ENCODE results near the gene ORMDL2. TPM values are rescaled to one million over a fixed set of nuclear protein-coding genes. Genes with fewer than 3 reads are reported as not detected.
"Not testable (repeated sequence)": the region's sequence is repeated elsewhere in the genome, so short reads cannot be mapped to it uniquely, and the experiment has no call there.

Gene ORMDL2
- total and polyA plus RNA-seq, 4 donors: 23.6 to 37.4 (median 33.6) TPM

GRCh38 chr12:55830601-55831446, 13.0 kb downstream of the ORMDL2 start:
- H3K4me1 ChIP-seq (ENCODE audit: control insufficient read depth in 1 of 2, insufficient read depth in 2 of 2, low read length in 2 of 2): peaks cover 0 to 3% of the 10 kb centered on the region in 2 donors
- no peaks in the 10 kb centered on the region for H3K36me3 ChIP-seq (ENCODE audit: control insufficient read depth in 1 of 2, insufficient read depth in 2 of 2, low read length in 1 of 2)
- DNase-seq (peak; percentile 86 to 90), ATAC-seq (ENCODE audit: low FRiP score) (peak; percentile 81)
- intact Hi-C loops (cut with DNase I): loop anchor here in 1 of 2 donors (2.0 kb wide), 2 partner anchors 14 to 96 kb away; partner anchors contain the start of gene PYM1
- H3K27me3 ChIP-seq (ENCODE audit: control insufficient read depth in 1 of 2, insufficient read depth in 2 of 2, low read length in 1 of 2): no peaks in the 10 kb centered on the region
- peak overlapping the region; percentile 77 to 79 for H3K4me3 ChIP-seq (ENCODE audit: low read length in 2 of 2)
- WGBS, 2 donors: 1% methylated on average over 23 of the region's 23 CpGs
- H3K9me3 ChIP-seq (ENCODE audit: control insufficient read depth, low read length): no peaks in the 10 kb centered on the region
- peak overlapping the region in 1 of 2 donors; percentile 91 for H3K27ac ChIP-seq (ENCODE audit: low read depth in 1 of 2, low read length in 2 of 2)

- Histone ChIP-seq H3K9me3 (ENCODE audit: control insufficient read depth, low read length) (no peaks in the 10 kb centered on the region), H3K4me3 (ENCODE audit: low read length in 2 of 2) (peak overlapping the region in 1 of 2 donors; percentile 77), H3K36me3 (ENCODE audit: control insufficient read depth in 1 of 2, insufficient read depth in 2 of 2, low read length in 1 of 2) (no peaks in the 10 kb centered on the region), H3K4me1 (ENCODE audit: control insufficient read depth in 1 of 2, insufficient read depth in 2 of 2, low read length in 2 of 2) (peaks cover 0 to 3% of the 10 kb centered on the region in 2 donors), H3K27ac (ENCODE audit: low read depth in 1 of 2, low read length in 2 of 2) (peak overlapping the region in 1 of 2 donors; percentile 91), H3K27me3 (ENCODE audit: control insufficient read depth in 1 of 2, insufficient read depth in 2 of 2, low read length in 1 of 2) (no peaks in the 10 kb centered on the region)
- ATAC-seq (ENCODE audit: low FRiP score) (no peak), DNase-seq (no peak)
- intact Hi-C loops (cut with DNase I): loop anchor here in 1 of 2 donors (2.0 kb wide), 2 partner anchors 13 to 95 kb away; partner anchors contain the start of gene PYM1
- 7 to 16% methylated on average over 1 of the region's 1 CpG for WGBS, 2 donors
These were observed 13.6 kb downstream of the ORMDL2 start for GRCh38 chr12:55831447-55831815.

GRCh38 chr12:55833056-55833455, 15.2 kb downstream of the ORMDL2 start:
- ATAC-seq (ENCODE audit: low FRiP score): no peak
- Histone ChIP-seq H3K4me1 (ENCODE audit: control insufficient read depth in 1 of 2, insufficient read depth in 2 of 2, low read length in 2 of 2) (no peaks in the 10 kb centered on the region), H3K27ac (ENCODE audit: low read depth in 1 of 2, low read length in 2 of 2) (no peak overlapping the region), H3K27me3 (ENCODE audit: control insufficient read depth in 1 of 2, insufficient read depth in 2 of 2, low read length in 1 of 2) (no peaks in the 10 kb centered on the region), H3K9me3 (ENCODE audit: control insufficient read depth, low read length) (no peaks in the 10 kb centered on the region), H3K36me3 (ENCODE audit: control insufficient read depth in 1 of 2, insufficient read depth in 2 of 2, low read length in 1 of 2) (no peaks in the 10 kb centered on the region), H3K4me3 (ENCODE audit: low read length in 2 of 2) (no peak overlapping the region)
- intact Hi-C loops (cut with DNase I): no loop called here
- WGBS, 2 donors: 92 to 97% methylated on average over 10 of the region's 10 CpGs
- DNase-seq: peak in 1 of 2 donors; percentile 75

DNA sequence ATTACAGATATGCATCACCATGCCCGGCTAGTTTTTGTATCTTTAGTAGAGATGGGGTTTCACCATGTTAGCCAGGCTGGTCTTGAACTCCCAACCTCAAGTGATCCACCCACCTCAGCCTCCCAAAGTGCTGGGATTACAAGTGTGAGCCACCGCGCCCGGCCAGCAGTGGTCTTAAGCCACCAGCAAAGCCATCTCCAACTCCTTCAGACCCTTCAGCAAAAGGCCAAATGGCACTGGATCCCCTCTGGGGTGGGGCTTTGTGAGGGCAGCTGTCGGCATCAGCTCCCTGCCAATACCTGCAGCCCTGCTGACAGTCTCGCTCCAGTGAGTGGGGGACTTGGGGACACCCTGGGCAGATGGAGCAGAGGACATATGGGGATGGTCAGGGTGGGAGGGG, 16.6 kb downstream of the ORMDL2 start:
- intact Hi-C loops (cut with DNase I); H3K27me3 ChIP-seq (ENCODE audit: control insufficient read depth in 1 of 2, insufficient read depth in 2 of 2, low read length in 1 of 2); ATAC-seq (ENCODE audit: low FRiP score); H3K4me3 ChIP-seq (ENCODE audit: low read length in 2 of 2); H3K4me1 ChIP-seq (ENCODE audit: control insufficient read depth in 1 of 2, insufficient read depth in 2 of 2, low read length in 2 of 2); H3K9me3 ChIP-seq (ENCODE audit: control insufficient read depth, low read length); H3K27ac ChIP-seq (ENCODE audit: low read depth in 1 of 2, low read length in 2 of 2); H3K36me3 ChIP-seq (ENCODE audit: control insufficient read depth in 1 of 2, insufficient read depth in 2 of 2, low read length in 1 of 2): not testable (repeated sequence)
- WGBS, 2 donors: 78 to 82% methylated on average over 6 of the region's 6 CpGs
- peak in 1 of 2 donors; percentile 22 for DNase-seq

DNA sequence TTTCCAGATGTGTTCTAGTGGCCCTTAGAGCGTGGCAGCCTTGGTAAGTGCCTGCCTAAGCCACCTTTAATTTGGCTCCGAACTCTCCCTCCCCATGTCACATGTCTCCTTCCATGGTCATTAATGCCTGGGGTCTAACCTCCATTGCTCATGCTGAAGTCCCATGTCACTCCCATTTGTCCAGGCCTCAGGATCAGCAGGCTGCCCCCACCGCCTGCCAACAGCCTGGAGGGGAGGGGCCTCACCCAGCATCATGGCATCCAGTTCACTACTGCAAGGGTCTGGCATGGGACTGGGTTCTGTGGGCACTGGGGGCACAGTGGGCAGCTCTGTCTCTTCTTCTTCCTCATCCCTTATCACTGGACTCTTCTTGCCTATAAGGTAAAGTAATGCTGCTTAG, 20.5 kb downstream of the ORMDL2 start:
- Histone ChIP-seq H3K9me3 (ENCODE audit: control insufficient read depth, low read length) (no peaks in the 10 kb centered on the region), H3K27ac (ENCODE audit: low read depth in 1 of 2, low read length in 2 of 2) (no peak overlapping the region), H3K27me3 (ENCODE audit: control insufficient read depth in 1 of 2, insufficient read depth in 2 of 2, low read length in 1 of 2) (no peaks in the 10 kb centered on the region), H3K36me3 (ENCODE audit: control insufficient read depth in 1 of 2, insufficient read depth in 2 of 2, low read length in 1 of 2) (no peaks in the 10 kb centered on the region), H3K4me1 (ENCODE audit: control insufficient read depth in 1 of 2, insufficient read depth in 2 of 2, low read length in 2 of 2) (no peaks in the 10 kb centered on the region), H3K4me3 (ENCODE audit: low read length in 2 of 2) (no peak overlapping the region)
- peak in 1 of 2 donors; percentile 59 for DNase-seq
- no peak for ATAC-seq (ENCODE audit: low FRiP score)
- intact Hi-C loops (cut with DNase I): no loop called here
- WGBS, 2 donors: 90 to 94% methylated on average over 3 of the region's 3 CpGs

- Histone ChIP-seq H3K4me1 (ENCODE audit: control insufficient read depth in 1 of 2, insufficient read depth in 2 of 2, low read length in 2 of 2) (no peaks in the 10 kb centered on the region), H3K4me3 (ENCODE audit: low read length in 2 of 2) (no peak overlapping the region), H3K9me3 (ENCODE audit: control insufficient read depth, low read length) (no peaks in the 10 kb centered on the region), H3K36me3 (ENCODE audit: control insufficient read depth in 1 of 2, insufficient read depth in 2 of 2, low read length in 1 of 2) (no peaks in the 10 kb centered on the region), H3K27me3 (ENCODE audit: control insufficient read depth in 1 of 2, insufficient read depth in 2 of 2, low read length in 1 of 2) (no peaks in the 10 kb centered on the region), H3K27ac (ENCODE audit: low read depth in 1 of 2, low read length in 2 of 2) (no peak overlapping the region)
- peak in 1 of 2 donors; percentile 74 for DNase-seq
- no peak for ATAC-seq (ENCODE audit: low FRiP score)
- intact Hi-C loops (cut with DNase I): no loop called here
- WGBS, 2 donors: 79 to 80% methylated on average over 11 of the region's 11 CpGs
These were observed 21.7 kb downstream of the ORMDL2 start for GRCh38 chr12:55839345-55840140.

- Histone ChIP-seq H3K27me3 (ENCODE audit: control insufficient read depth in 1 of 2, insufficient read depth in 2 of 2, low read length in 1 of 2) (no peaks in the 10 kb centered on the region), H3K4me3 (ENCODE audit: low read length in 2 of 2) (no peak overlapping the region), H3K9me3 (ENCODE audit: control insufficient read depth, low read length) (no peaks in the 10 kb centered on the region), H3K27ac (ENCODE audit: low read depth in 1 of 2, low read length in 2 of 2) (no peak overlapping the region), H3K36me3 (ENCODE audit: control insufficient read depth in 1 of 2, insufficient read depth in 2 of 2, low read length in 1 of 2) (no peaks in the 10 kb centered on the region), H3K4me1 (ENCODE audit: control insufficient read depth in 1 of 2, insufficient read depth in 2 of 2, low read length in 2 of 2) (no peaks in the 10 kb centered on the region)
- WGBS, 2 donors: 91 to 92% methylated on average over 11 of the region's 11 CpGs
- DNase-seq: peak in 1 of 2 donors; percentile 56
- intact Hi-C loops (cut with DNase I): no loop called here
- ATAC-seq (ENCODE audit: low FRiP score): no peak
These were observed 22.9 kb downstream of the ORMDL2 start for GRCh38 chr12:55840581-55841351.

GRCh38 chr12:55842681-55843429, 25.0 kb downstream of the ORMDL2 start, which contains the start of gene MMP19:
Gene MMP19, minus strand, starts transcription at chr12:55842936. Its CDS starts 106 bp downstream, at chr12:55842830.
- ATAC-seq (ENCODE audit: low FRiP score): peak; percentile 70
- peak within 1 kb of the TSS; percentile 13 to 34 for H3K4me3 ChIP-seq (ENCODE audit: low read length in 2 of 2)
- 48% methylated on average over 10 of the region's 10 CpGs for WGBS, 2 donors
- H3K4me1 ChIP-seq (ENCODE audit: control insufficient read depth in 1 of 2, insufficient read depth in 2 of 2, low read length in 2 of 2): no peaks in the 10 kb centered on the region
- H3K27me3 ChIP-seq (ENCODE audit: control insufficient read depth in 1 of 2, insufficient read depth in 2 of 2, low read length in 1 of 2): no peaks in the 10 kb centered on the region
- intact Hi-C loops (cut with DNase I): no loop called here
- no peaks in the 10 kb centered on the region for H3K9me3 ChIP-seq (ENCODE audit: control insufficient read depth, low read length)
- no peaks in the 10 kb centered on the region for H3K36me3 ChIP-seq (ENCODE audit: control insufficient read depth in 1 of 2, insufficient read depth in 2 of 2, low read length in 1 of 2)
- DNase-seq: peak in 1 of 2 donors; percentile 79
- H3K27ac ChIP-seq (ENCODE audit: low read depth in 1 of 2, low read length in 2 of 2): peak within 1 kb of the TSS in 1 of 2 donors; percentile 28

Data from aorta (tissue), 5 donors.